Naive thymus-derived CD4-positive, alpha-beta T cell (primary cell): ENCODE data around the gene MYL12A. TPM values are rescaled to one million over a fixed set of nuclear protein-coding genes. Genes with fewer than 3 reads are reported as not detected.
A peak's percentile ranks its signal among the peaks of the same experiment; 100 is the strongest.
"Not testable (repeated sequence)": the region's sequence is repeated elsewhere in the genome, so short reads cannot be mapped to it uniquely, and the experiment has no call there.

Experiments used
- ATAC-seq: fragments of 150-1000 bp; cut with Tn5 transposase; 2 replicates; pipeline ENCODE4 v1.10.0; 2021; ENCODE audit warnings: mild to moderate bottlenecking, moderate library complexity
- CTCF ChIA-PET: fragments of 350-600 bp; sonication (Branson Sonifier 250); formaldehyde crosslinking; loops from one replicate; lab custom pipeline; 2021; ENCODE audit warnings: antibody characterized with exemption; lab: Charles Lee
- POLR2A ChIA-PET: fragments of 350-600 bp; sonication (Branson Sonifier 250); formaldehyde crosslinking; loops from one replicate; lab custom pipeline; 2021; ENCODE audit warnings: antibody characterized with exemption, inconsistent platforms; lab: Charles Lee
- DNase-seq, 9 donors: peaks; one replicate each; pipeline versions ENCODE4 v3.0.0 to v3.0.0-alpha.2; 2020 to 2022; ENCODE audit warnings: mixed read lengths in 1 of 9
- H3K27ac ChIP-seq: one replicate; pipeline ENCODE4 v1.7.0; 2013; ENCODE audit warnings: mild to moderate bottlenecking, low read depth, low read length, moderate library complexity
- H3K27me3 ChIP-seq, 2 donors: one replicate each; pipeline ENCODE4 v1.7.0; 2013; ENCODE audit warnings: low read length in 2 of 2, mild to moderate bottlenecking in 2 of 2, moderate library complexity in 2 of 2; ENCODE audit not compliant: control insufficient read depth in 2 of 2, insufficient read depth in 2 of 2
- H3K36me3 ChIP-seq, 3 experiments: 1 replicate in 2 of 3; 2 replicates in 1 of 3; pipeline ENCODE4 v1.7.0; 2013; ENCODE audit warnings: low read length in 3 of 3, mild to moderate bottlenecking in 3 of 3, moderate library complexity in 1 of 3; ENCODE audit not compliant: insufficient read depth in 3 of 3, control insufficient read depth in 2 of 3
- H3K4me1 ChIP-seq, 2 donors: one replicate each; pipeline ENCODE4 v1.7.0; 2013; ENCODE audit warnings: low read length in 2 of 2, mild to moderate bottlenecking in 2 of 2, moderate library complexity in 1 of 2; ENCODE audit not compliant: control insufficient read depth in 2 of 2, insufficient read depth in 2 of 2
- H3K4me3 ChIP-seq: 2 replicates; pipeline ENCODE4 v1.7.0; 2013; ENCODE audit warnings: mild to moderate bottlenecking, low read length
- H3K9me3 ChIP-seq, 3 experiments: 1 replicate in 2 of 3; 2 replicates in 1 of 3; pipeline ENCODE4 v1.7.0; 2013; ENCODE audit warnings: low read length in 3 of 3; ENCODE audit not compliant: control insufficient read depth in 2 of 3
- H3K27ac Mint-ChIP-seq, 9 donors: one replicate each; pipeline ENCODE4 v1.8.0; 2020 to 2022; ENCODE audit warnings: mixed read lengths in 9 of 9, mild to moderate bottlenecking in 8 of 9, moderate library complexity in 5 of 9, inconsistent platforms in 2 of 9
- H3K27me3 Mint-ChIP-seq, 5 donors: one replicate each; pipeline ENCODE4 v1.8.0; 2021 to 2022; ENCODE audit warnings: mixed read lengths in 5 of 5, mild to moderate bottlenecking in 1 of 5
- H3K36me3 Mint-ChIP-seq, 5 donors: one replicate each; pipeline ENCODE4 v1.8.0; 2020 to 2022; ENCODE audit warnings: mixed read lengths in 5 of 5, mild to moderate bottlenecking in 3 of 5, inconsistent platforms in 1 of 5
- H3K4me1 Mint-ChIP-seq, 7 donors: one replicate each; pipeline ENCODE4 v1.8.0; 2020 to 2022; ENCODE audit warnings: mixed read lengths in 7 of 7, mild to moderate bottlenecking in 3 of 7, inconsistent platforms in 1 of 7
- H3K4me3 Mint-ChIP-seq, 10 donors: one replicate each; pipeline ENCODE4 v1.8.0; 2020 to 2022; ENCODE audit warnings: mild to moderate bottlenecking in 10 of 10, mixed read lengths in 10 of 10, moderate library complexity in 6 of 10, inconsistent platforms in 2 of 10
- H3K9me3 Mint-ChIP-seq, 11 donors: one replicate each; pipeline ENCODE4 v1.8.0; 2020 to 2022; ENCODE audit warnings: mixed read lengths in 11 of 11, mild to moderate bottlenecking in 4 of 11, inconsistent platforms in 1 of 11, moderate library complexity in 1 of 11
- intact Hi-C, 2 donors: fragments of 100-400 bp; cut with micrococcal nuclease; formaldehyde crosslinking; loops; one replicate each; pipeline ENCODE4 v1.15.1; 2023
- polyA plus RNA-seq, 2 donors: library from polyadenylated mRNA; unstranded; fragments of 300-500 nt; fragmentation: Illumina TruSeq; gene quantifications; one replicate each; pipeline ENCODE4 v1.2.3, GENCODE V29; 2021
- total RNA-seq, 6 experiments: library from RNA in 5 of 6; stranded (reverse) in 5 of 6; gene quantifications; 1 replicate in 5 of 6; 2 replicates in 1 of 6; pipeline ENCODE4 v1.2.3 and lab custom pipeline; 2021 to 2026

Gene MYL12A
- 100 to 1,000 TPM; 331 to 753 (median 415) TPM for total RNA-seq
- polyA plus RNA-seq, result 1,000 to 10,000 TPM; 2,490 to 2,608 TPM
- total RNA-seq (lab: John Stamatoyannopoulos, UW), result 172 reads per million, percentile 92 among the genes with 10 or more reads in this experiment

DNA sequence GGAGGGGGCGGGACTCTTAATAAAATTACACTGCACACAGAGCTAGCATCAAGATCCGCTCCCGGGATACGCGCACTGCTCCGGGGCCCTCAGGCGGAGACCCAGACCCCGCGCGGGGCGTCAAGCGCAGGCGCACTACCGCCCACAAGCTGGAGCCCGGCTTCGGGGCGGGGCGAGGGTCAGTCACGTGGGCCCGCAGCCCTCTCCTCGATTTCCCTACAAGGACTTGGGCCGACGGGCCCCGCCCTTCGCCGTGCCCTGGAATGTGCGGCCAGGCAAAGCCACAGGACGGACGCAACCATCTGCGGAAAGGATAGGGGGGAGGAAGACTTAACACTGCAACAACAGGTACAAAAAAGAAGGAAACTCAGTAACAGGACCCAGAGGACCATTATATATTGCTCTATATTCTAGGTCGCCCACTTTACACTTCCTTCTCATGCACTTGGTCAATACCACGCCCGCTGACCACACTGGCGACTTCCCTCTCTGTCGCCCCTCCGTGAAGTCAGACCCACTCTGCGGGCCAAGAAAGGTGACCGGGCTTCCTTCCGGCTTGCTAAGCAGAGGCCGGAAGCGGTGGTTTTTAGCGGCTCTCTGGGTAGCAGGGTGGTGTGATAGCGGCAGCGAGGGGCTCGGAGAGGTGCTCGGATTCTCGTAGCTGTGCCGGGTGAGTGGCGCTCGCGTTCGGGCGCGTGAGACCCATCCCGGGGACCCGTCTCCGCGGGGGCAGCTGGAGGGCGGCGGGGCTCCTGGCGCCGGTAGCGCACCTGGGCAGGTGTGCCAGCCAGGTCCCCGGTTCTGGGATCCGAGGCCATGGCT is at the start of gene MYL12A:
TSS of gene MYL12A (plus strand) at position 562 of the 822 bp plus-strand sequence. CDS start 5,447 bp downstream, outside the sequence.
- Histone ChIP-seq H3K9me3 (no peaks in the 10 kb centered on the region), H3K27ac (peak within 1 kb of the TSS; percentile 80), H3K27me3 (no peaks in the 10 kb centered on the region), H3K4me1 (peaks cover 26 to 28% of the 10 kb centered on the region in 2 donors), H3K4me3 (peak within 1 kb of the TSS; percentile 97), H3K36me3 (peaks cover 0 to 9% (median 0%) of the 10 kb centered on the region in 3 experiments)
- DNase-seq (peak; percentile 74 to 98 (median 83)), ATAC-seq (peak; percentile 76)
- peak within 1 kb of the TSS; percentile 87 to 99 (median 97) for H3K4me3 Mint-ChIP-seq
- peak within 1 kb of the TSS; percentile 77 to 99 (median 97) for H3K27ac Mint-ChIP-seq
- POLR2A ChIA-PET, result interaction anchor here (0.6 to 8.8 kb wide), 40 partner anchors 9 to 591 kb away, joined by 3 to 229 read pairs (median 6); partner anchors contain the start of genes MYL12B and TGIF1
- H3K9me3 Mint-ChIP-seq, result peaks cover 0 to 4% (median 0%) of the 10 kb centered on the region in 11 donors
- H3K4me1 Mint-ChIP-seq, result peaks cover 28 to 48% (median 44%) of the 10 kb centered on the region in 7 donors
- peaks cover 11 to 32% (median 17%) of the 10 kb centered on the region in 5 donors for H3K36me3 Mint-ChIP-seq
- intact Hi-C loops, result loop anchor here (1.0 to 10.0 kb wide), 19 partner anchors 14 to 910 kb away; partner anchors contain the start of genes METTL4 (in 2 of the 2), NDC80 (in 2 of the 2), SMCHD1 (in 2 of the 2) and LPIN2 (in 1 of the 2)
- peaks cover 0 to 2% (median 0%) of the 10 kb centered on the region in 5 donors for H3K27me3 Mint-ChIP-seq
- CTCF ChIA-PET, result interaction anchor here (0.5 to 3.1 kb wide), 12 partner anchors 14 to 419 kb away, joined by 3 to 31 read pairs (median 4); partner anchors contain the start of gene MYL12B

DNA sequence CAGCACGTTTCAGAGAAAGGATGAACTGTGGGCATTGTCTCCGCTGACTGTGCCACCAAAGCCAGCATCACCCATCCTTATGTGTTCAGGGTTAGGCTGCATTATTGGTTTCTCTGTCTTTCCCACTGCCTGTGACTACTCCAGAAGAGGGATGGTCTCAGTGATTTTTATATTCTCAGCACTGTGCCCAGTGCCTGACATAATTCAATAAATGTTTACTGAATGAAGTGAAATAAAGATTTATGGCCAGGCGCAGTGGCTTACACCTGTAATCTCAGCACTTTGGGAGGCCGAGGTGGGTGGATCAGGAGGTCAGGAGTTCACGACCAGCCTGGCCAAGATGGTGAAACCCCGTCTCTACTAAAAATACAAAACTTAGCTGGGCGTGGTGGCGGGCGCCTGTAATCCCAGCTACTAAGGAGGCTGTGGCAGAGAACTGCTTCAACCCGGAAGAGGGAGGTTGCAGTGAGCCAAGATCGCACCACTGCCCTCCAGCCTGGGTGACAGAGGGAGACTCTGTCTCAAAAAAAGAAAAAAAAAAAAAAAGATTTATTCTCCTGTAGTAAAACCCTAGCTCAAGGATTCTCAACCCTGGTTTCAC is 49.2 kb upstream of the MYL12A start:
- DNase-seq, H3K9me3 ChIP-seq, intact Hi-C loops, H3K4me1 Mint-ChIP-seq, H3K36me3 ChIP-seq, H3K4me3 Mint-ChIP-seq, H3K27ac ChIP-seq, H3K4me1 ChIP-seq, H3K27ac Mint-ChIP-seq, H3K4me3 ChIP-seq, H3K27me3 ChIP-seq, ATAC-seq: not testable (repeated sequence)
- POLR2A ChIA-PET, result interaction anchor here (0.6 kb wide), 1 partner anchor 687 kb away, joined by 3 read pairs; no protein-coding TSS in a partner anchor
- peaks cover 0 to 16% (median 8%) of the 10 kb centered on the region in 11 donors for H3K9me3 Mint-ChIP-seq
- H3K27me3 Mint-ChIP-seq, result peaks cover 0 to 27% (median 0%) of the 10 kb centered on the region in 5 donors
- H3K36me3 Mint-ChIP-seq, result peaks cover 0 to 31% (median 17%) of the 10 kb centered on the region in 5 donors
- CTCF ChIA-PET, result interaction anchor here (0.6 kb wide), 1 partner anchor 9 kb away, joined by 7 read pairs; no protein-coding TSS in a partner anchor

DNA sequence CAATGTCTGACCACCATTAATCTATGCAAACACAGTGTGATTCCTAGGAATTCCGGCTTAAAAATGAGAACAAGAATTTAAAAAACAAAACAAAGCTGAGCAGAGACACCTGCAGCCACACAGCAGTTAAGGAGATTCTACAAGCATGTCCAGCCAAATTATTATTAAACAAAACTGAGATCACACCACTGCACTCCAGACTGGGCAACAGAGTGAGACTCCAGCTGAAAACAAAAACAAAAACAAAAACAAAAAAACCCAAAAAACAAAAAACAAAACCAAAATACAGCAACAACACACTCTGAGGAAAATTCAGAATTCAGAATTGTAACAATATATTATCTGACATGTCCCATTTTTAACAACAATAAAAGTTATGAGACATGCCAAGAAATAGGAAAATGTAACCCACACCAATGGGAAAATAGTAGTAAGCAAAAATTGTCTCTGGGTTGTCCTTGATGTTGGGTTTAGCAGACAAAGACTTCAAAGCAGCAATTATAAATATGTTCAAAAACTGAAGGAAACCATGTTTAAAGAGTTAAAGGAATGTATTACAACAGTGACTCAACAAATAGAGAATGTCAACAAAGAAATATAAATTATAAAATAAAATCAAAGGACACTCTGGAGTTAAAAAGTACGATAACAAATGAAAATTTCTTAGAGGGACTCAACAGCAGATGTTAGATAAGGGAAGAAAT is 47.5 kb upstream of the MYL12A start:
- no peaks in the 10 kb centered on the region for H3K36me3 ChIP-seq
- ChIA-PET CTCF (interaction anchor here (0.6 kb wide), 1 partner anchor 111 kb away, joined by 3 read pairs; no protein-coding TSS in a partner anchor), POLR2A (no interaction called here)
- peaks cover 0 to 24% (median 0%) of the 10 kb centered on the region in 5 donors for H3K27me3 Mint-ChIP-seq
- H3K9me3 Mint-ChIP-seq, result peaks cover 0 to 31% (median 18%) of the 10 kb centered on the region in 11 donors
- H3K4me1 Mint-ChIP-seq, result peaks cover 0 to 3% (median 0%) of the 10 kb centered on the region in 7 donors
- no peak overlapping the region for H3K4me3 ChIP-seq
- DNase-seq, result no peak
- peaks cover 5 to 46% (median 25%) of the 10 kb centered on the region in 5 donors for H3K36me3 Mint-ChIP-seq
- intact Hi-C loops, result no loop called here
- H3K27ac Mint-ChIP-seq, result no peak overlapping the region
- no peak for ATAC-seq
- H3K9me3 ChIP-seq, result peaks cover 0 to 4% (median 0%) of the 10 kb centered on the region in 3 experiments
- H3K4me3 Mint-ChIP-seq, result no peak overlapping the region
- no peaks in the 10 kb centered on the region for H3K27me3 ChIP-seq
- H3K4me1 ChIP-seq, result no peaks in the 10 kb centered on the region
- H3K27ac ChIP-seq, result no peak overlapping the region

DNA sequence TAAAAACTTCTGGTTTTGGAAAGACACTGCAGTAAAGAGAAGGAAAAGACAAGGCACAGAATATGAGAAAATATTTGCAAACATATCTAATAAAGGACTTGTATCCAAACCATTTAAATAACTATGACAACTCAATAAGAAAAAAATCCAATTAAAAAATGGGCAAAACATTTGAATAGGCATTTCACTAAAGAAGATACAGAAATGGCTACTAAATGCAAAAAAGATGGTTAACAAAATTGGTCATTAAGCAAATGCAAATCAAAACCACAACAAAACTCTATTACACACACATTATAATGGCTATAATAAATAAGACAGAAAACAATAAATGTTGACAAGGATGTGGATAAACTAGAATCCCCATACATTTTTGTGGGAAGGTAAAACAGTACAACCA is 42.4 kb upstream of the MYL12A start:
- ChIA-PET CTCF (no interaction called here), POLR2A (no interaction called here)
- peaks cover 3 to 47% (median 31%) of the 10 kb centered on the region in 11 donors for H3K9me3 Mint-ChIP-seq
- Histone ChIP-seq H3K27ac (no peak overlapping the region), H3K4me3 (no peak overlapping the region), H3K9me3 (peaks cover 0 to 10% (median 0%) of the 10 kb centered on the region in 3 experiments), H3K27me3 (no peaks in the 10 kb centered on the region), H3K4me1 (no peaks in the 10 kb centered on the region), H3K36me3 (no peaks in the 10 kb centered on the region)
- peaks cover 7 to 59% (median 48%) of the 10 kb centered on the region in 5 donors for H3K36me3 Mint-ChIP-seq
- no peak overlapping the region for H3K27ac Mint-ChIP-seq
- no peak overlapping the region for H3K4me3 Mint-ChIP-seq
- H3K27me3 Mint-ChIP-seq, result peaks cover 0 to 10% (median 0%) of the 10 kb centered on the region in 5 donors
- intact Hi-C loops, result no loop called here
- DNase-seq (no peak), ATAC-seq (no peak)
- H3K4me1 Mint-ChIP-seq, result peaks cover 0 to 2% (median 0%) of the 10 kb centered on the region in 7 donors

- H3K36me3 Mint-ChIP-seq, result peaks cover 8 to 57% (median 51%) of the 10 kb centered on the region in 5 donors
- intact Hi-C loops, result no loop called here
- peaks cover 3 to 39% (median 29%) of the 10 kb centered on the region in 11 donors for H3K9me3 Mint-ChIP-seq
- no peak overlapping the region for H3K27ac Mint-ChIP-seq
- Histone ChIP-seq H3K4me1 (no peaks in the 10 kb centered on the region), H3K4me3 (no peak overlapping the region), H3K27ac (no peak overlapping the region), H3K36me3 (no peaks in the 10 kb centered on the region), H3K9me3 (peaks cover 0 to 10% (median 0%) of the 10 kb centered on the region in 3 experiments), H3K27me3 (no peaks in the 10 kb centered on the region)
- POLR2A ChIA-PET, result no interaction called here
- H3K27me3 Mint-ChIP-seq, result peaks cover 0 to 10% (median 0%) of the 10 kb centered on the region in 5 donors
- no peak for ATAC-seq
- peaks cover 0 to 2% (median 0%) of the 10 kb centered on the region in 7 donors for H3K4me1 Mint-ChIP-seq
- DNase-seq, result no peak
- CTCF ChIA-PET, result no interaction called here
- no peak overlapping the region for H3K4me3 Mint-ChIP-seq
Measured at GRCh38 chr18:3207565-3207964, 40.0 kb upstream of the MYL12A start.
